Tibial artery (tissue), 4 donors: Measurements from ENCODE around the gene COA1.
"Not testable (repeated sequence)": the region's sequence is repeated elsewhere in the genome, so short reads cannot be mapped to it uniquely, and the experiment has no call there.

Source experiments
- DNase-seq, 2 donors: peaks; one replicate each; pipeline ENCODE4 v3.0.0-alpha.2; 2019
- H3K27ac ChIP-seq, 2 donors: fragments of 200-600 bp; sonication (generic) in 1 of 2; 1 replicate in 1 of 2; 2 replicates in 1 of 2; pipeline ENCODE4 v1.5.1; 2018 to 2019; ENCODE audit warnings: mild to moderate bottlenecking in 1 of 2
- H3K27me3 ChIP-seq, 2 donors: fragments of 200-600 bp; sonication (generic) in 1 of 2; one replicate each; pipeline versions ENCODE4 v1.5.1 to v1.6.0; 2016 to 2019
- H3K36me3 ChIP-seq, 3 donors: fragments of 200-600 bp; sonication (generic) in 2 of 3; one replicate each; pipeline ENCODE4 v1.5.1; 2016 to 2019; ENCODE audit warnings: mild to moderate bottlenecking in 2 of 3
- H3K4me1 ChIP-seq, 4 donors: fragments of 200-600 bp; sonication (generic) in 2 of 4; 1 replicate in 3 of 4; 2 replicates in 1 of 4; pipeline ENCODE4 v1.5.1; 2016 to 2019
- H3K4me3 ChIP-seq, 2 donors: fragments of 200-600 bp; sonication (generic) in 1 of 2; 1 replicate in 1 of 2; 2 replicates in 1 of 2; pipeline ENCODE4 v1.5.1; 2018 to 2019; ENCODE audit warnings: mild to moderate bottlenecking in 2 of 2
- H3K9me3 ChIP-seq, 3 donors: fragments of 200-600 bp; sonication (generic) in 1 of 3; one replicate each; pipeline ENCODE4 v1.5.1; 2016 to 2019
- CTCF ChIP-seq, 2 experiments: fragments of 200-600 bp in 1 of 2; fragments of 450-650 bp in 1 of 2; IDR thresholded peaks; one replicate each; pipeline ENCODE4 v1.5.1; 2017 to 2019; ENCODE audit warnings: antibody characterized with exemption in 2 of 2, mild to moderate bottlenecking in 1 of 2, moderate library complexity in 1 of 2
- intact Hi-C: fragments of 100-400 bp; cut with DNase I; formaldehyde crosslinking; loops from one replicate; pipeline ENCODE4 v1.15.0; 2023; ENCODE audit warnings: low total_unique reads

The COA1 gene

GRCh38 chr7:43729214-43729923, at the start of gene COA1:
TSS of gene COA1 (minus strand) at chr7:43729523. CDS start at chr7:43648614, 80,909 bp downstream.
- peak; percentile 82 to 90 for DNase-seq
- Histone ChIP-seq H3K27me3 (no peaks in the 10 kb centered on the region), H3K4me3 (peak within 1 kb of the TSS; percentile 68 to 71), H3K27ac (peak within 1 kb of the TSS; percentile 72 to 78), H3K9me3 (no peaks in the 10 kb centered on the region), H3K36me3 (no peaks in the 10 kb centered on the region), H3K4me1 (peaks cover 0 to 20% (median 7%) of the 10 kb centered on the region in 4 donors)
- intact Hi-C loops, result loop anchor here (5.0 kb wide), 1 partner anchor 108 kb away; no protein-coding TSS in a partner anchor
- no peak for TF ChIP-seq CTCF (IDR thresholded peaks at IDR 0.05)

GRCh38 chr7:43778293-43779044, 49.1 kb upstream of the COA1 start:
- H3K27ac ChIP-seq, H3K4me3 ChIP-seq, H3K4me1 ChIP-seq, intact Hi-C loops, H3K27me3 ChIP-seq, H3K9me3 ChIP-seq: not testable (repeated sequence)
- DNase-seq, result peak in 1 of 2 donors; percentile 15
- peaks cover 5 to 11% (median 6%) of the 10 kb centered on the region in 3 donors for H3K36me3 ChIP-seq

GRCh38 chr7:43775255-43775654, 45.9 kb upstream of the COA1 start:
- H3K27ac ChIP-seq, H3K4me1 ChIP-seq, H3K27me3 ChIP-seq, H3K9me3 ChIP-seq, H3K4me3 ChIP-seq, DNase-seq, intact Hi-C loops: not testable (repeated sequence)
- H3K36me3 ChIP-seq, result peaks cover 16 to 31% (median 27%) of the 10 kb centered on the region in 3 donors

- H3K36me3 ChIP-seq, result peaks cover 16 to 25% (median 23%) of the 10 kb centered on the region in 3 donors
- DNase-seq, H3K27me3 ChIP-seq, H3K4me3 ChIP-seq, H3K9me3 ChIP-seq, H3K27ac ChIP-seq, H3K4me1 ChIP-seq, intact Hi-C loops: not testable (repeated sequence)
These were observed 43.9 kb upstream of the COA1 start for GRCh38 chr7:43773268-43773667.

GRCh38 chr7:43771573-43771972, 42.2 kb upstream of the COA1 start:
- Histone ChIP-seq H3K9me3 (no peaks in the 10 kb centered on the region), H3K4me3 (no peak overlapping the region), H3K27me3 (no peaks in the 10 kb centered on the region), H3K27ac (no peak overlapping the region), H3K36me3 (peaks cover 16 to 25% (median 23%) of the 10 kb centered on the region in 3 donors), H3K4me1 (no peaks in the 10 kb centered on the region)
- TF ChIP-seq CTCF (IDR thresholded peaks at IDR 0.05), result no peak
- intact Hi-C loops, result no loop called here
- peak in 1 of 2 donors; percentile 41 for DNase-seq

- H3K36me3 ChIP-seq, result peaks cover 16 to 25% (median 23%) of the 10 kb centered on the region in 3 donors
- H3K9me3 ChIP-seq, result no peaks in the 10 kb centered on the region
- no peak overlapping the region for H3K4me3 ChIP-seq
- H3K27ac ChIP-seq, result no peak overlapping the region
- no peaks in the 10 kb centered on the region for H3K27me3 ChIP-seq
- no peaks in the 10 kb centered on the region for H3K4me1 ChIP-seq
- no peak for DNase-seq
- no peak for TF ChIP-seq CTCF (IDR thresholded peaks at IDR 0.05)
- intact Hi-C loops, result no loop called here
These were observed 41.8 kb upstream of the COA1 start for GRCh38 chr7:43771128-43771527.
